ENCODE measurements around the gene EXOSC3. TPM values are rescaled to one million over a fixed set of nuclear protein-coding genes. Genes with fewer than 3 reads are reported as not detected.
A peak's percentile ranks its signal among the peaks of the same experiment; 100 is the strongest.

EXOSC3 gene
- total and polyA plus RNA-seq, 9 of the 15 experiments (the other 6 are each of a cell fraction or from before 2014, with no cell fraction given): 18.5 to 266 (median 114) TPM

- TF ChIP-seq HNRNPLL (IDR thresholded peaks at IDR 0.05; ENCODE audit: low read depth, low read length, poor library complexity, severe bottlenecking): peak; percentile 68
- TF ChIP-seq, protein P1, sequence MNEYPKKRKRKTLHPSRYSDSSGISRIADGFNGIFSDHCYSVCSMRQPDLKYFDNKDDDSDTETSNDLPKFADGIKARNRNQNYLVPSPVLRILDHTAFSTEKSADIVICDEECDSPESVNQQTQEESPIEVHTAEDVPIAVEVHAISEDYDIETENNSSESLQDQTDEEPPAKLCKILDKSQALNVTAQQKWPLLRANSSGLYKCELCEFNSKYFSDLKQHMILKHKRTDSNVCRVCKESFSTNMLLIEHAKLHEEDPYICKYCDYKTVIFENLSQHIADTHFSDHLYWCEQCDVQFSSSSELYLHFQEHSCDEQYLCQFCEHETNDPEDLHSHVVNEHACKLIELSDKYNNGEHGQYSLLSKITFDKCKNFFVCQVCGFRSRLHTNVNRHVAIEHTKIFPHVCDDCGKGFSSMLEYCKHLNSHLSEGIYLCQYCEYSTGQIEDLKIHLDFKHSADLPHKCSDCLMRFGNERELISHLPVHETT (CRISPR knock-in tag; conservative IDR thresholded peaks at IDR 0.05 in 1 of 2, IDR thresholded peaks at IDR 0.05 in 1 of 2): peak; percentile 50 to 93; a peak in 2 of 4 replicates
- TF ChIP-seq KAT8 (IDR thresholded peaks at IDR 0.05; ENCODE audit: low read depth): no peak
- TF ChIP-seq CHD4 (IDR thresholded peaks at IDR 0.05; ENCODE audit: insufficient read depth, insufficient replicate concordance, low read depth, low read length, poor library complexity, severe bottlenecking): no peak
- TF ChIP-seq SNIP1 (IDR thresholded peaks at IDR 0.05; ENCODE audit: low read depth): no peak
- TF ChIP-seq, protein P2, sequence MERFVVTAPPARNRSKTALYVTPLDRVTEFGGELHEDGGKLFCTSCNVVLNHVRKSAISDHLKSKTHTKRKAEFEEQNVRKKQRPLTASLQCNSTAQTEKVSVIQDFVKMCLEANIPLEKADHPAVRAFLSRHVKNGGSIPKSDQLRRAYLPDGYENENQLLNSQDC (CRISPR knock-in tag; IDR thresholded peaks at IDR 0.05): peak; percentile 96
- no peak for TF ChIP-seq FOXK1 (CRISPR knock-in tag; IDR thresholded peaks at IDR 0.05; ENCODE audit: borderline replicate concordance)
- peak; percentile 54 for TF ChIP-seq TCF3 (CRISPR knock-in tag; IDR thresholded peaks at IDR 0.05)
- peak; percentile 74 for TF ChIP-seq L3MBTL2 (IDR thresholded peaks at IDR 0.05)
- no peak for TF ChIP-seq KAT2B (IDR thresholded peaks at IDR 0.05; ENCODE audit: low read depth, low read length)
- no peak; the same call in 1 of the 2 replicates for TF ChIP-seq ZNF197 (CRISPR knock-in tag; IDR thresholded peaks at IDR 0.05; ENCODE audit: low read depth)
- TF ChIP-seq MYBL2 (IDR thresholded peaks at IDR 0.05; ENCODE audit: low read depth): no peak
- no peak; the same call in 1 of the 2 replicates for TF ChIP-seq MYBL2 (CRISPR knock-in tag; IDR thresholded peaks at IDR 0.05; ENCODE audit: borderline replicate concordance)
- no peak for TF ChIP-seq PTTG1 (tag; IDR thresholded peaks at IDR 0.05; ENCODE audit: low read depth)
- no peak for TF ChIP-seq SREBF2 (CRISPR knock-in tag; IDR thresholded peaks at IDR 0.05)
- TF ChIP-seq RBM25 (IDR thresholded peaks at IDR 0.05; ENCODE audit: low read depth, low read length, severe bottlenecking): peak; percentile 79
- TF ChIP-seq CBX1 (IDR thresholded peaks at IDR 0.05; ENCODE audit: low read depth): peak; percentile 93
- peak; percentile 96 for TF ChIP-seq TBP (optimal IDR thresholded peaks at IDR 0.05; ENCODE audit: low read depth, low read length)
- peak; percentile 79 to 89 for TF ChIP-seq MNT (conservative IDR thresholded peaks at IDR 0.05)
- no peak for TF ChIP-seq ZNF76 (CRISPR knock-in tag; IDR thresholded peaks at IDR 0.05; ENCODE audit: borderline replicate concordance)
- no peak for TF ChIP-seq CBFA2T2 (conservative IDR thresholded peaks at IDR 0.05)
- no peak for TF ChIP-seq HDAC6 (IDR thresholded peaks at IDR 0.05; ENCODE audit: low read depth, low read length)
- no peak for TF ChIP-seq NUFIP1 (IDR thresholded peaks at IDR 0.05; ENCODE audit: partially characterized antibody)
- TF ChIP-seq ZNF239 (CRISPR knock-in tag; IDR thresholded peaks at IDR 0.05): peak; percentile 70
- TF ChIP-seq MBD2 (IDR thresholded peaks at IDR 0.05; ENCODE audit: borderline replicate concordance, low read depth): peak; percentile 80; the same call in 1 of the 2 replicates
- peak in 1 of 2 experiments; percentile 81; a peak in 2 of 4 replicates for TF ChIP-seq NONO (IDR thresholded peaks at IDR 0.05; ENCODE audit: low read depth in 2 of 2, low read length in 1 of 2)
Observed at GRCh38 chr9:37800631-37801286, 15.9 kb upstream of the EXOSC3 start, which contains the start of gene DCAF10 (continued).

Measured in K562 (cell line).